ENCODE results near the gene BAIAP2. TPM values are rescaled to one million over a fixed set of nuclear protein-coding genes. Genes with fewer than 3 reads are reported as not detected.

Gene BAIAP2
- total and polyA plus RNA-seq, 2 experiments from 2014 or later: 27.1 to 49.7 TPM

- H3K27ac ChIP-seq: peak overlapping the region; percentile 64
- no peak overlapping the region for H3K4me3 ChIP-seq
- peak; percentile 94 for DNase-seq (ENCODE audit: low spot score)
- WGBS (ENCODE audit: low lambda C conversion rate, missing lambda C conversion rate): 30% methylated on average over 27 of the region's 31 CpGs
- H3K9me3 ChIP-seq (ENCODE audit: low read depth): no peaks in the 10 kb centered on the region
- H2AFZ ChIP-seq: no peak overlapping the region
- H3K4me1 ChIP-seq (ENCODE audit: insufficient read depth): peaks cover 49% of the 10 kb centered on the region
- H4K20me1 ChIP-seq (ENCODE audit: insufficient read depth, poor library complexity, severe bottlenecking): no peaks in the 10 kb centered on the region
- no peaks in the 10 kb centered on the region for H3K9me2 ChIP-seq (replicated peaks; ENCODE audit: insufficient read depth)
- no peaks in the 10 kb centered on the region for H3K27me3 ChIP-seq
- peak overlapping the region; percentile 82 for H3K4me2 ChIP-seq
- no peaks in the 10 kb centered on the region for H3K79me2 ChIP-seq
- no peaks in the 10 kb centered on the region for H3K36me3 ChIP-seq (replicated peaks; ENCODE audit: insufficient read depth, low read depth)
- TF ChIP-seq EZH2phosphoT487 (IDR thresholded peaks at IDR 0.05; ENCODE audit: low read depth, severe bottlenecking, unreplicated experiment): no peak
- TF ChIP-seq CTCF (IDR thresholded peaks at IDR 0.05; ENCODE audit: poor library complexity): peak; percentile 81
Observed at GRCh38 chr17:81097134-81097942, 62.4 kb downstream of the BAIAP2 start.

GRCh38 chr17:81097943-81098308 lies 63.0 kb downstream of the BAIAP2 start:
- no peaks in the 10 kb centered on the region for H4K20me1 ChIP-seq (ENCODE audit: insufficient read depth, poor library complexity, severe bottlenecking)
- H3K27ac ChIP-seq: peak overlapping the region; percentile 64
- DNase-seq (ENCODE audit: low spot score): peak; percentile 40
- no peaks in the 10 kb centered on the region for H3K27me3 ChIP-seq
- no peak overlapping the region for H3K4me3 ChIP-seq
- H3K4me1 ChIP-seq (ENCODE audit: insufficient read depth): peaks cover 44% of the 10 kb centered on the region
- 89% methylated on average over 12 of the region's 13 CpGs for WGBS (ENCODE audit: low lambda C conversion rate, missing lambda C conversion rate)
- no peaks in the 10 kb centered on the region for H3K36me3 ChIP-seq (replicated peaks; ENCODE audit: insufficient read depth, low read depth)
- H3K79me2 ChIP-seq: no peaks in the 10 kb centered on the region
- H3K4me2 ChIP-seq: peak overlapping the region; percentile 82
- TF ChIP-seq CTCF (IDR thresholded peaks at IDR 0.05; ENCODE audit: poor library complexity): no peak
- TF ChIP-seq EZH2 (IDR thresholded peaks at IDR 0.05; ENCODE audit: borderline replicate concordance): no peak
- TF ChIP-seq EZH2phosphoT487 (IDR thresholded peaks at IDR 0.05; ENCODE audit: low read depth, severe bottlenecking, unreplicated experiment): no peak
- no peak overlapping the region for H2AFZ ChIP-seq
- H3K9me2 ChIP-seq (replicated peaks; ENCODE audit: insufficient read depth): no peaks in the 10 kb centered on the region
- H3K9me3 ChIP-seq (ENCODE audit: low read depth): no peaks in the 10 kb centered on the region

- no peak overlapping the region for H3K27ac ChIP-seq
- H3K4me1 ChIP-seq (ENCODE audit: insufficient read depth): peaks cover 36% of the 10 kb centered on the region
- no peaks in the 10 kb centered on the region for H3K27me3 ChIP-seq
- H3K36me3 ChIP-seq (replicated peaks; ENCODE audit: insufficient read depth, low read depth): no peaks in the 10 kb centered on the region
- H3K4me2 ChIP-seq: no peak overlapping the region
- TF ChIP-seq CTCF (IDR thresholded peaks at IDR 0.05; ENCODE audit: poor library complexity): no peak
- TF ChIP-seq EZH2 (IDR thresholded peaks at IDR 0.05; ENCODE audit: borderline replicate concordance): no peak
- TF ChIP-seq EZH2phosphoT487 (IDR thresholded peaks at IDR 0.05; ENCODE audit: low read depth, severe bottlenecking, unreplicated experiment): no peak
- no peaks in the 10 kb centered on the region for H4K20me1 ChIP-seq (ENCODE audit: insufficient read depth, poor library complexity, severe bottlenecking)
- no peaks in the 10 kb centered on the region for H3K9me3 ChIP-seq (ENCODE audit: low read depth)
- over 99% methylated on average over 18 of the region's 23 CpGs for WGBS (ENCODE audit: low lambda C conversion rate, missing lambda C conversion rate)
- no peaks in the 10 kb centered on the region for H3K9me2 ChIP-seq (replicated peaks; ENCODE audit: insufficient read depth)
- H3K4me3 ChIP-seq: no peak overlapping the region
- no peak overlapping the region for H2AFZ ChIP-seq
- H3K79me2 ChIP-seq: no peaks in the 10 kb centered on the region
- DNase-seq (ENCODE audit: low spot score): no peak
Observed at GRCh38 chr17:81099888-81100287, 64.9 kb downstream of the BAIAP2 start.

Data from hepatocyte (in vitro differentiated cells).